ENCODE results near the gene DDX10. TPM values are rescaled to one million over a fixed set of nuclear protein-coding genes. Genes with fewer than 3 reads are reported as not detected.
"Not testable (repeated sequence)": the region's sequence is repeated elsewhere in the genome, so short reads cannot be mapped to it uniquely, and the experiment has no call there.

Gene DDX10
- total RNA-seq, 1 experiment from 2014 or later = 78.3 TPM

DNA sequence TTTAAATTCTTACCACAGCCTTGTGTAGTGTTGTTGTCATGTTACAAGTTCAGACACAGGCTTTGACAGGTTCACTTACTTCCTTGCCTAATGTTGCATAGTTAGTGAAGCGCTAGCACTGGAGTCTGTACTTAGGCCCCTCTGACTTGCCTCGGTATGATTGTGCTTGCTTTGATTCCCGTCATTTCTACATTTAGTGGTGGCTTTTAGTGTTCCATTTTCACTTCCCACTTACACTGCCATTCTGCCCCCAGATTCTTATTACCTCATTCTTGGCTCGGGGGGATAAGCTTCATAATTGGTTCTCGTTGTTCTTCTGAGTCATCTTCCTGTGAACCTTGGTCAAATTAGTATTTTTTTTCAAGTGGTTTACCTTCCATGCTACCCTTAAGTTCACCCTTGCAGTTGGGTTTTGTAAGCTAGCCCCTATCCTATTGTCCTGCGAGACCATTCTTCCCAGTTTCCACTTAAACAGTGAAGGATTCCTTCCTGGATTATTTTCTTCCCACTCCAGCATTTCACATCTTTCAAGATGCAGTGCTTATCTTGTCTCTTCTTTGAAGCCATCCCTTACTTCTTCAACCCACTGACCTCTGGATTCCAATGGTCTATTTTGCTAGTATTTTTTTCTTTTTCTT is 68.7 kb downstream of the DDX10 start:
- H3K4me3 ChIP-seq (ENCODE audit: low read depth, low read length) = no peak overlapping the region
- H3K4me1 ChIP-seq = peaks cover 43% of the 10 kb centered on the region
- no peak overlapping the region for H3K4me3 Mint-ChIP-seq (ENCODE audit: unreplicated experiment)
- CTCF ChIA-PET = interaction anchor here (1.2 kb wide), 2 partner anchors 15 to 69 kb away, joined by 3 to 4 read pairs; partner anchors contain the start of gene DDX10
- H3K9me3 Mint-ChIP-seq (ENCODE audit: unreplicated experiment) = no peaks in the 10 kb centered on the region
- H3K27ac Mint-ChIP-seq (ENCODE audit: unreplicated experiment) = peak overlapping the region; percentile 10
- POLR2A ChIA-PET = no interaction called here
- no peaks in the 10 kb centered on the region for H3K27me3 ChIP-seq (replicated peaks; ENCODE audit: control insufficient read depth, insufficient read depth, low read length)
- H3K36me3 Mint-ChIP-seq (ENCODE audit: insufficient read depth, unreplicated experiment) = peaks cover 6% of the 10 kb centered on the region
- DNase-seq = no peak
- H3K4me1 Mint-ChIP-seq (ENCODE audit: low read depth, unreplicated experiment) = peaks cover 41% of the 10 kb centered on the region
- H3K9me3 ChIP-seq = no peaks in the 10 kb centered on the region
- TF ChIP-seq, protein P1, sequence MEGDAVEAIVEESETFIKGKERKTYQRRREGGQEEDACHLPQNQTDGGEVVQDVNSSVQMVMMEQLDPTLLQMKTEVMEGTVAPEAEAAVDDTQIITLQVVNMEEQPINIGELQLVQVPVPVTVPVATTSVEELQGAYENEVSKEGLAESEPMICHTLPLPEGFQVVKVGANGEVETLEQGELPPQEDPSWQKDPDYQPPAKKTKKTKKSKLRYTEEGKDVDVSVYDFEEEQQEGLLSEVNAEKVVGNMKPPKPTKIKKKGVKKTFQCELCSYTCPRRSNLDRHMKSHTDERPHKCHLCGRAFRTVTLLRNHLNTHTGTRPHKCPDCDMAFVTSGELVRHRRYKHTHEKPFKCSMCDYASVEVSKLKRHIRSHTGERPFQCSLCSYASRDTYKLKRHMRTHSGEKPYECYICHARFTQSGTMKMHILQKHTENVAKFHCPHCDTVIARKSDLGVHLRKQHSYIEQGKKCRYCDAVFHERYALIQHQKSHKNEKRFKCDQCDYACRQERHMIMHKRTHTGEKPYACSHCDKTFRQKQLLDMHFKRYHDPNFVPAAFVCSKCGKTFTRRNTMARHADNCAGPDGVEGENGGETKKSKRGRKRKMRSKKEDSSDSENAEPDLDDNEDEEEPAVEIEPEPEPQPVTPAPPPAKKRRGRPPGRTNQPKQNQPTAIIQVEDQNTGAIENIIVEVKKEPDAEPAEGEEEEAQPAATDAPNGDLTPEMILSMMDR (IDR thresholded peaks at IDR 0.05; ENCODE audit: insufficient read depth in 1 of 2, low read depth in 1 of 2, low read length in 1 of 2, severe bottlenecking in 1 of 2, unreplicated experiment in 1 of 2) = no peak
- no peaks in the 10 kb centered on the region for H3K36me3 ChIP-seq (ENCODE audit: control insufficient read depth, insufficient read depth, low read length)
- BruUV-seq (replicated peaks) = no TSS peak
- no peaks in the 10 kb centered on the region for H3K27me3 Mint-ChIP-seq (ENCODE audit: insufficient read depth, unreplicated experiment)
- intact Hi-C loops (cut with micrococcal nuclease; ENCODE audit: unreplicated experiment) = no loop called here

DNA sequence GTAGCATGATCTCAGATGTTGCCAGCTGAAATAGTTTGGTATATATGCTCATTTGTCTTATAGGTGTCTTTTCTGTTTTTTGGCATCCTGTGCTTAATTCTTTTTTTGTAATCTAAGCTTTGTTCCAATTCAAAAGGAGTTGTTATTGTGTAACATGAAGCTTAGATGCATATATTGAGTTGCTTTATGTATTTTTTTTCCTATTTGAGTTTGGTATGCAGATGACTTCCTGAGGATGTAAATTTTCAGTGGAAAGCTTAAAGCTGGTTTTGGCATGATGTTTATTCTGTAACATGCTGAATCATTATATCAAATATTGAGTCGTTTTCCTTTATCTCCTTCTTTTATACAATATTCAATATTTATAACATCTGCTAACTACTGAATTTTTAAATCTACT is 69.4 kb downstream of the DDX10 start:
- no TSS peak for BruUV-seq (replicated peaks)
- Mint-ChIP-seq H3K36me3 (ENCODE audit: insufficient read depth, unreplicated experiment) (no peaks in the 10 kb centered on the region), H3K9me3 (ENCODE audit: unreplicated experiment) (no peaks in the 10 kb centered on the region), H3K4me3 (ENCODE audit: unreplicated experiment) (no peak overlapping the region), H3K27me3 (ENCODE audit: insufficient read depth, unreplicated experiment) (no peaks in the 10 kb centered on the region), H3K4me1 (ENCODE audit: low read depth, unreplicated experiment) (peaks cover 34% of the 10 kb centered on the region), H3K27ac (ENCODE audit: unreplicated experiment) (peak overlapping the region; percentile 10)
- Histone ChIP-seq H3K9me3 (no peaks in the 10 kb centered on the region), H3K27me3 (replicated peaks; ENCODE audit: control insufficient read depth, insufficient read depth, low read length) (no peaks in the 10 kb centered on the region), H3K4me1 (peaks cover 36% of the 10 kb centered on the region), H3K4me3 (ENCODE audit: low read depth, low read length) (no peak overlapping the region), H3K36me3 (ENCODE audit: control insufficient read depth, insufficient read depth, low read length) (no peaks in the 10 kb centered on the region)
- CTCF ChIA-PET = interaction anchor here (1.0 kb wide), 1 partner anchor 41 kb away, joined by 3 read pairs; no protein-coding TSS in a partner anchor
- TF ChIP-seq, protein P1 (IDR thresholded peaks at IDR 0.05; ENCODE audit: insufficient read depth in 1 of 2, low read depth in 1 of 2, low read length in 1 of 2, severe bottlenecking in 1 of 2, unreplicated experiment in 1 of 2) = no peak
- no peak for DNase-seq
- POLR2A ChIA-PET = interaction anchor here (0.6 kb wide), 1 partner anchor 732 kb away, joined by 5 read pairs; no protein-coding TSS in a partner anchor
- intact Hi-C loops (cut with micrococcal nuclease; ENCODE audit: unreplicated experiment) = no loop called here

DNA sequence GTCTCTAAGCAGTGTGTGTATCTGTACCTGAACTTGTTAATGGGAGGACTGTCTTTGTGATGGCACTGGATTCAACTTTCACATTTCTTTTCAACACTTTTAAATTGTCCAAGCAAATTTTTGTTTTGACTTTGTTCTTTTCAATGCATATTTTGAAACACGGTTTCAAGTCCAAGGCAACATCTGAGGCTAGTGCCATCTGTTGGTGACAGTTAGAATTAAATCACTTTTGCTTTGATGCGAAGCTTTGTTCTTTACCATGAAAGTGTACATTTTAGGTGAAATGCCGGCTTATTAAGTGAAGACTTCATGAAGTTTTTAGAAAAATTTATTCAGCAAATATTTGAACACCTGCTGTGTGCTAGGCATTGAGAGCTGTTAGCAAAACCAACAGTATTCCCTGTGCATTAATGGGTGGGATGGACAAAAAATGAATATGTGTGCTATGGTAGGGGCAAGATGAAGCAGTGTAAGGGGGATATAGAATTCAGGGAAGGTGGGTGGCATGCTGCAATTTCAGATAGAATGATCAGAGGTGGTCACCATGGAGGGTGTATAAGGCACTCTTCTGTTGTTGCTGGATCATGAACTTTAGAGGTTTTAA is 70.2 kb downstream of the DDX10 start:
- no peaks in the 10 kb centered on the region for H3K27me3 Mint-ChIP-seq (ENCODE audit: insufficient read depth, unreplicated experiment)
- POLR2A ChIA-PET = no interaction called here
- CTCF ChIA-PET = interaction anchor here (1.0 kb wide), 1 partner anchor 40 kb away, joined by 3 read pairs; no protein-coding TSS in a partner anchor
- TF ChIP-seq, protein P1 (IDR thresholded peaks at IDR 0.05; ENCODE audit: insufficient read depth in 1 of 2, low read depth in 1 of 2, low read length in 1 of 2, severe bottlenecking in 1 of 2, unreplicated experiment in 1 of 2) = peak; percentile 63 to 69
- DNase-seq = peak in 1 of 2 experiments; percentile 51
- H3K4me1 Mint-ChIP-seq (ENCODE audit: low read depth, unreplicated experiment) = peaks cover 26% of the 10 kb centered on the region
- intact Hi-C loops (cut with micrococcal nuclease; ENCODE audit: unreplicated experiment) = loop anchor here (1.0 kb wide), 1 partner anchor 37 kb away; no protein-coding TSS in a partner anchor
- peaks cover 4% of the 10 kb centered on the region for H3K9me3 Mint-ChIP-seq (ENCODE audit: unreplicated experiment)
- Histone ChIP-seq H3K27me3 (replicated peaks; ENCODE audit: control insufficient read depth, insufficient read depth, low read length) (no peaks in the 10 kb centered on the region), H3K4me1 (peaks cover 28% of the 10 kb centered on the region), H3K9me3 (0 out of 2 replicates have a peak, but pooled peaks cover under 1% of the 10 kb centered on the region), H3K36me3 (ENCODE audit: control insufficient read depth, insufficient read depth, low read length) (no peaks in the 10 kb centered on the region), H3K4me3 (ENCODE audit: low read depth, low read length) (no peak overlapping the region)
- peaks cover 3% of the 10 kb centered on the region for H3K36me3 Mint-ChIP-seq (ENCODE audit: insufficient read depth, unreplicated experiment)
- BruUV-seq (replicated peaks) = no TSS peak
- no peak overlapping the region for H3K4me3 Mint-ChIP-seq (ENCODE audit: unreplicated experiment)
- H3K27ac Mint-ChIP-seq (ENCODE audit: unreplicated experiment) = no peak overlapping the region

DNA sequence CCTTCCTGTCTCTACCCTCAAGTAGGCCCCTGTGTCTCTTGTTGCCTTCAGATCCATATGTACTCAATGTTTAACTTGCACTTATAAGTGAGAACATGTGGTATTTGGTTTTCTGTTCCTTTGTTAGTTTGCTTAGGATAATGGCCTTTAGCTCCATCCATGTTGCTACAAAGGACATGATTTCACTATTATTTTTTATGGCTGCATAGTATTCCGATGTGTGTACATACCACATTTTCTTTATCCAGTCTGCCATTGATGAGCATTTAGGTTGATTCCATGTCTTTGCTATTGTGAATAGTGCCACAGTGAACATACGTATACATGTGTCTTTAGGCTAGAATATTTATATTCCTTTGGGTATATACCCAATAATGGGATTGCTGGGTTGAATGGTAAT is 75.3 kb downstream of the DDX10 start:
- Mint-ChIP-seq H3K9me3 (ENCODE audit: unreplicated experiment) (peaks cover 24% of the 10 kb centered on the region), H3K36me3 (ENCODE audit: insufficient read depth, unreplicated experiment) (peaks cover 25% of the 10 kb centered on the region)
- DNase-seq; H3K27ac Mint-ChIP-seq (ENCODE audit: unreplicated experiment); H3K4me3 ChIP-seq (ENCODE audit: low read depth, low read length); BruUV-seq (replicated peaks); H3K27me3 Mint-ChIP-seq (ENCODE audit: insufficient read depth, unreplicated experiment); H3K4me1 ChIP-seq; intact Hi-C loops (cut with micrococcal nuclease; ENCODE audit: unreplicated experiment); H3K27me3 ChIP-seq (replicated peaks; ENCODE audit: control insufficient read depth, insufficient read depth, low read length); H3K4me3 Mint-ChIP-seq (ENCODE audit: unreplicated experiment); CTCF ChIA-PET; H3K4me1 Mint-ChIP-seq (ENCODE audit: low read depth, unreplicated experiment); H3K36me3 ChIP-seq (ENCODE audit: control insufficient read depth, insufficient read depth, low read length); POLR2A ChIA-PET: not testable (repeated sequence)
- H3K9me3 ChIP-seq = peaks cover 12% of the 10 kb centered on the region; the same call in 1 of the 2 replicates

Data from Caco-2 (cell line).